Activated CD4-positive, alpha-beta T cell treated with anti-CD3 and anti-CD28 coated beads, Interleukin-2, amount 50 U/mL, for 48 hours (primary cell): ENCODE data around the gene PEF1.

Source experiments
- DNase-seq, 2 experiments: peaks; one replicate each; pipeline ENCODE4 v3.0.0-alpha.2; 2020

Gene PEF1

GRCh38 chr1:31581821-31582810 is 62.6 kb downstream of the PEF1 start:
- DNase-seq = no peak

- DNase-seq = no peak
Observed at GRCh38 chr1:31580891-31581603, 63.6 kb downstream of the PEF1 start.

- DNase-seq = no peak
Observed at GRCh38 chr1:31580513-31580870, 64.2 kb downstream of the PEF1 start.
